GM10266 (cell line): ENCODE measurements around the gene FUCA2.

Source experiments
- DNase-seq: peaks from one replicate; pipeline ENCODE4 v3.0.0; 2012; ENCODE audit errors: extremely low spot score
- TF ChIP-seq, protein P1 (sequence below): IDR thresholded peaks from 2 replicates; pipeline ENCODE4 v1.5.1; 2012; ENCODE audit warnings: mild to moderate bottlenecking, low read depth; ENCODE audit not compliant: control insufficient read depth, insufficient read depth; ENCODE audit errors: missing control alignments

Gene FUCA2

GRCh38 chr6:143507358-143508145, 4.0 kb downstream of the FUCA2 start:
- TF ChIP-seq, protein P1, sequence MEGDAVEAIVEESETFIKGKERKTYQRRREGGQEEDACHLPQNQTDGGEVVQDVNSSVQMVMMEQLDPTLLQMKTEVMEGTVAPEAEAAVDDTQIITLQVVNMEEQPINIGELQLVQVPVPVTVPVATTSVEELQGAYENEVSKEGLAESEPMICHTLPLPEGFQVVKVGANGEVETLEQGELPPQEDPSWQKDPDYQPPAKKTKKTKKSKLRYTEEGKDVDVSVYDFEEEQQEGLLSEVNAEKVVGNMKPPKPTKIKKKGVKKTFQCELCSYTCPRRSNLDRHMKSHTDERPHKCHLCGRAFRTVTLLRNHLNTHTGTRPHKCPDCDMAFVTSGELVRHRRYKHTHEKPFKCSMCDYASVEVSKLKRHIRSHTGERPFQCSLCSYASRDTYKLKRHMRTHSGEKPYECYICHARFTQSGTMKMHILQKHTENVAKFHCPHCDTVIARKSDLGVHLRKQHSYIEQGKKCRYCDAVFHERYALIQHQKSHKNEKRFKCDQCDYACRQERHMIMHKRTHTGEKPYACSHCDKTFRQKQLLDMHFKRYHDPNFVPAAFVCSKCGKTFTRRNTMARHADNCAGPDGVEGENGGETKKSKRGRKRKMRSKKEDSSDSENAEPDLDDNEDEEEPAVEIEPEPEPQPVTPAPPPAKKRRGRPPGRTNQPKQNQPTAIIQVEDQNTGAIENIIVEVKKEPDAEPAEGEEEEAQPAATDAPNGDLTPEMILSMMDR: no peak
- DNase-seq: no peak

DNA sequence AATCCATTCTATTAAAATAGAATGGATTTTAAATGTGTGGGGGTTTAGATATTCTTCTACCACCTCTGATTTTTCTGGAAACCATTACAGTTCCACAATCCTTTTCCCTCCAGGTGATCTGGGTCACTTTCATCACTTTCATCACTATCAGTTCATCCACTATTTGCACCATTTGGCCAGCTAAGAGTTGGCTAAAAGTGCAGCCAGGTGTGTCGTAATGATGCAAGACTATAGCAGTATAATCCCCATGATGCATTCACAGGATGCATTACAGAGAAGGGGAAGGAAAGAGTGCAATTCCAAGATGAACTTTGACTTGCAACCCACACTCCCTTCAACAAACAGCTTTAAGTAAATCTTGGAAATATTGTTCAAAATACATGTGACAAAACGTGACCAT, 4.9 kb downstream of the FUCA2 start:
- DNase-seq: no peak
- TF ChIP-seq, protein P1: no peak

GRCh38 chr6:143506199-143506598, 5.3 kb downstream of the FUCA2 start:
- TF ChIP-seq, protein P1: no peak
- no peak for DNase-seq

- TF ChIP-seq, protein P1: no peak
- DNase-seq: no peak
Measured at GRCh38 chr6:143505537-143505936, 6.0 kb downstream of the FUCA2 start.

GRCh38 chr6:143505111-143505510, 6.4 kb downstream of the FUCA2 start:
- no peak for DNase-seq
- TF ChIP-seq, protein P1: no peak

DNA sequence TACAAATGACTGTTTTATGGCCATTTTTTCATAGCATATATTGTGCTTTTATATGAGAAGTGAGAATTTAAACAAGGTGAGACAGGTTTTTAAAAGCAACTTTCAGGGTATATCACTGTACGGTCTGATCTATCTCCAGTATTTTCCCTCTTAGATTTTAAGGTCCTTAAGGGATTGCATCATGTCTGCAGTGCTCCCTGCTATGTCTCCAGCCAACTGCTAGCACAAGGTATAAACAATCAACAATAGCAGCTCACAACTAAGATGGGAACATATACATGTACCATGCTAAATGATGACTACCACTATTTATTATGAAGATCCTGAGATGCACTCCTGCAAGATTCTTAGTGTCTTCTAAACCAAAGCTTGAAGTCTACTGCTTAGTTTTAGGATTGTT, 7.2 kb downstream of the FUCA2 start:
- TF ChIP-seq, protein P1: no peak

DNA sequence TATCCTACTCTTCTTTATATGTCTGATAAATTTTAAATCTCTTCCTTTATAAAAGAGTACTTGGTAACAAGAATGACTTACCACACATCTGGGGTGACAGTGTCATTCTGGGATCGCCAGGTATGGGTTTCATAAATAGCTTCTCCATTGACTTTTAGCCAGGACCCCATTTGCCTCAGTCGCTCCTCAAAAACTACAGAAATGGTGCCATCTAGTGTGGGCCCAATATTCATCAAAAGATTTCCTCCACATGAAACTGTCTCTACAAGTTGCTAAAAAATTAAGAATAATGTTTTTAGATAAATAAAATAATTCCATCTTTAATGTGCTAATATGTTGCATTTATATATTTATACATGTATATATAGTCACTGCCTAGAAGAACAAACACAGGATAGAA, 9.7 kb downstream of the FUCA2 start:
- no peak for DNase-seq
- TF ChIP-seq, protein P1: no peak

More for the DNA sequence above, 7.2 kb downstream of the FUCA2 start:
- DNase-seq: no peak
